OCI-LY1 (cell line): ENCODE data around the gene FNDC3A.

Experiments used
- H2AFZ ChIP-seq: fragments of 200-600 bp; sonication (generic), shearing (Covaris generic); 2 replicates; pipeline ENCODE4 v1.6.0; 2014; ENCODE audit warnings: antibody characterized with exemption, mild to moderate bottlenecking, low read length
- H3F3A ChIP-seq: fragments of 200-600 bp; sonication (generic), shearing (Covaris generic); 2 replicates; pipeline ENCODE4 v1.6.0; 2014; ENCODE audit warnings: mild to moderate bottlenecking, antibody characterized with exemption, low read length, moderate library complexity; ENCODE audit not compliant: insufficient read depth
- H3K27ac ChIP-seq: fragments of 200-600 bp; sonication (generic); 2 replicates; pipeline ENCODE4 v1.5.1; 2014; ENCODE audit warnings: low read length, mixed run types, mild to moderate bottlenecking, low read depth; ENCODE audit not compliant: poor library complexity, severe bottlenecking
- H3K27me3 ChIP-seq: fragments of 200-600 bp; sonication (generic); 2 replicates; pipeline ENCODE4 v1.6.0; 2014; ENCODE audit warnings: antibody characterized with exemption, mild to moderate bottlenecking, low read length, moderate library complexity; ENCODE audit not compliant: insufficient read depth
- H3K36me3 ChIP-seq: fragments of 200-600 bp; sonication (generic); 2 replicates; pipeline ENCODE4 v1.6.1; 2014; ENCODE audit warnings: mild to moderate bottlenecking, antibody characterized with exemption, low read length, moderate library complexity, mixed read lengths; ENCODE audit not compliant: insufficient read depth
- H3K4me1 ChIP-seq: fragments of 200-600 bp; sonication (generic); 2 replicates; pipeline ENCODE4 v1.5.1; 2014; ENCODE audit warnings: mild to moderate bottlenecking, low read length, moderate library complexity; ENCODE audit not compliant: insufficient read depth, severe bottlenecking
- H3K4me2 ChIP-seq: fragments of 200-600 bp; sonication (generic), shearing (Covaris generic); 2 replicates; pipeline ENCODE4 v1.6.1; 2014; ENCODE audit warnings: low read length
- H3K4me3 ChIP-seq: fragments of 200-600 bp; sonication (generic); 2 replicates; pipeline ENCODE4 v1.5.1; 2014; ENCODE audit warnings: low read length, low read depth, mild to moderate bottlenecking, mixed read lengths; ENCODE audit not compliant: poor library complexity, severe bottlenecking
- H3K79me2 ChIP-seq: fragments of 200-600 bp; shearing (Covaris generic); 2 replicates; pipeline ENCODE4 v1.6.1; 2016; ENCODE audit warnings: mixed run types, low read length, mixed read lengths; ENCODE audit not compliant: insufficient read depth
- H3K9ac ChIP-seq: fragments of 200-600 bp; sonication (generic), shearing (Covaris generic); 2 replicates; pipeline ENCODE4 v1.6.1; 2014; ENCODE audit warnings: mild to moderate bottlenecking, low read length, mixed read lengths
- H3K9me2 ChIP-seq: fragments of 200-600 bp; sonication (generic), shearing (Covaris generic); 2 replicates; pipeline ENCODE4 v1.6.1; 2014; ENCODE audit warnings: low read depth, mild to moderate bottlenecking, low read length, mixed read lengths
- H3K9me3 ChIP-seq: fragments of 200-600 bp; shearing (Covaris generic); 2 replicates; pipeline ENCODE4 v1.6.1; 2014; ENCODE audit warnings: low read length, mixed read lengths
- H4K20me1 ChIP-seq: fragments of 200-600 bp; sonication (generic), shearing (Covaris generic); 2 replicates; pipeline ENCODE4 v1.6.0; 2016; ENCODE audit warnings: mild to moderate bottlenecking, low read length; ENCODE audit not compliant: insufficient read depth
- CTCF ChIP-seq: fragments of 200-600 bp; sonication (generic), shearing (Covaris generic); IDR thresholded peaks from 2 replicates; pipeline ENCODE4 v1.5.1; 2017; ENCODE audit warnings: mild to moderate bottlenecking, antibody characterized with exemption, low read length, moderate library complexity, mixed read lengths
- EZH2 ChIP-seq: fragments of 200-600 bp; sonication (generic), shearing (Covaris generic); IDR thresholded peaks from 2 replicates; pipeline ENCODE4 v1.8.0; 2017; ENCODE audit warnings: borderline replicate concordance, mixed run types, mild to moderate bottlenecking, antibody characterized with exemption, low read length, moderate library complexity, mixed read lengths

Gene FNDC3A

GRCh38 chr13:49071341-49071937 lies 95.7 kb downstream of the FNDC3A start:
- H3K4me1 ChIP-seq = no peaks in the 10 kb centered on the region
- H3K4me3 ChIP-seq = no peak overlapping the region
- H4K20me1 ChIP-seq = no peaks in the 10 kb centered on the region
- no peak for TF ChIP-seq EZH2
- TF ChIP-seq CTCF = no peak
- no peak overlapping the region for H3K27ac ChIP-seq
- no peaks in the 10 kb centered on the region for H3K36me3 ChIP-seq
- H3K27me3 ChIP-seq = no peaks in the 10 kb centered on the region
- no peaks in the 10 kb centered on the region for H3F3A ChIP-seq
- H3K9ac ChIP-seq = no peak overlapping the region
- H3K4me2 ChIP-seq = no peak overlapping the region
- H3K79me2 ChIP-seq = no peaks in the 10 kb centered on the region
- H2AFZ ChIP-seq = no peak overlapping the region
- H3K9me2 ChIP-seq = no peaks in the 10 kb centered on the region
- H3K9me3 ChIP-seq = no peaks in the 10 kb centered on the region

- TF ChIP-seq CTCF (no peak), EZH2 (no peak)
- Histone ChIP-seq H3K79me2 (no peaks in the 10 kb centered on the region), H3K9me2 (no peaks in the 10 kb centered on the region), H3K36me3 (no peaks in the 10 kb centered on the region), H3K4me2 (no peak overlapping the region), H3K9me3 (no peaks in the 10 kb centered on the region), H3K27ac (no peak overlapping the region), H3F3A (no peaks in the 10 kb centered on the region), H3K4me1 (no peaks in the 10 kb centered on the region), H4K20me1 (no peaks in the 10 kb centered on the region), H3K27me3 (no peaks in the 10 kb centered on the region), H3K4me3 (no peak overlapping the region), H2AFZ (no peak overlapping the region), H3K9ac (no peak overlapping the region)
Observed at GRCh38 chr13:49082653-49083536, 107.2 kb downstream of the FNDC3A start.

- Histone ChIP-seq H3K4me1 (no peaks in the 10 kb centered on the region), H3K27me3 (no peaks in the 10 kb centered on the region), H2AFZ (no peak overlapping the region), H4K20me1 (no peaks in the 10 kb centered on the region), H3K4me2 (no peak overlapping the region), H3F3A (no peaks in the 10 kb centered on the region), H3K9me3 (no peaks in the 10 kb centered on the region), H3K4me3 (no peak overlapping the region), H3K79me2 (no peaks in the 10 kb centered on the region), H3K9me2 (no peaks in the 10 kb centered on the region), H3K36me3 (no peaks in the 10 kb centered on the region), H3K27ac (no peak overlapping the region), H3K9ac (no peak overlapping the region)
- no peak for TF ChIP-seq EZH2
- TF ChIP-seq CTCF = no peak
Observed at GRCh38 chr13:49084961-49085360, 109.2 kb downstream of the FNDC3A start.
